Stimulated activated CD4-positive, alpha-beta T cell treated with anti-CD3 and anti-CD28 coated beads, Interleukin-12 subunit alpha, Interleukin-12 subunit beta, amount 100 ng/mL, for 4 hours (primary cell): ENCODE measurements around the gene FADS3.
A peak's percentile ranks its signal among the peaks of the same experiment; 100 is the strongest.
"Not testable (repeated sequence)": the region's sequence is repeated elsewhere in the genome, so short reads cannot be mapped to it uniquely, and the experiment has no call there.

Experiments used
- DNase-seq: peaks from one replicate; pipeline ENCODE4 v3.0.0-alpha.2; 2020

Gene FADS3

DNA sequence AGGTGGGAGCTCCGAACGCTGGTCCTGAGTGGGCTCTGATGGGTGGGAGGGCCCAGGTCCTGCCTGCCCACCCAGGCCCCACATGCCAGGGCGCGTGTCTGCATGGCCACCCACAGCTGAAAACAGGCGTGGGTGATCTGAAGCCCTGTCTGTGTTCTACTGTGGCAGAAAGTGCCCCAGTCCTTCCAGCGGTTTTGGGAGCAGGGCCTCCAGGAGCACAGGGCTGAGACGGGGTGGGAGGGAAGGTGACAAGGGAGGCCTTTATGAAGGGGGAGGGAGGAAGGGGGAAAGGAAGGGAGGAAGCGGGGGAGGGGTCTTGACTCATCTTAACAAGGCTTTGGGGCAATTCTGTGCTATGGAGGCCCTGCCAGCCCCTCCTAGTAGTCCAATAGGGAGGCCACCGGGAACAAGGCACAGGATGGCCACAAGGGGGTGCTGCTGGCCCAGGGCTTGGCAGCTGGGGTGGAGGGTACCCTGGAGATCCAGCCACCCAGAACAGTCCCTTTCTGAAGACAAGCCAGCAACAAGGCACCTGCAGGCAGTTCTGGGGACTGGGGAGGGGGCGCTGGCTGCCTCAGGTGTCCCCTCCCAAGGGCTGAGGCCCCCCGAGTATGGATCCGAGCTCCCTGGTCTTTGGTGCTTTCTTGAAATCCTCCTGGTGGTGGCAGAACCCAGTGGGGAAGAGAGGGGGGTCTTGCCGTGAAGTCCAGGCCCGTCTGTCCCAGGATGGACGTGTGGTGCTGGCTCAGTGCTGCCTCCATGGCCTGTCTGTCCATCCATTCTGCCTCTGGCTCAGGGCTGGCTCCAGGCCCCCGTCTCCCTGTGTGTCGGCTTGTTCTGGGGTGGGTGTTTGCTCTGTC is 6.3 kb upstream of the FADS3 start:
- DNase-seq: peak; percentile 76

DNA sequence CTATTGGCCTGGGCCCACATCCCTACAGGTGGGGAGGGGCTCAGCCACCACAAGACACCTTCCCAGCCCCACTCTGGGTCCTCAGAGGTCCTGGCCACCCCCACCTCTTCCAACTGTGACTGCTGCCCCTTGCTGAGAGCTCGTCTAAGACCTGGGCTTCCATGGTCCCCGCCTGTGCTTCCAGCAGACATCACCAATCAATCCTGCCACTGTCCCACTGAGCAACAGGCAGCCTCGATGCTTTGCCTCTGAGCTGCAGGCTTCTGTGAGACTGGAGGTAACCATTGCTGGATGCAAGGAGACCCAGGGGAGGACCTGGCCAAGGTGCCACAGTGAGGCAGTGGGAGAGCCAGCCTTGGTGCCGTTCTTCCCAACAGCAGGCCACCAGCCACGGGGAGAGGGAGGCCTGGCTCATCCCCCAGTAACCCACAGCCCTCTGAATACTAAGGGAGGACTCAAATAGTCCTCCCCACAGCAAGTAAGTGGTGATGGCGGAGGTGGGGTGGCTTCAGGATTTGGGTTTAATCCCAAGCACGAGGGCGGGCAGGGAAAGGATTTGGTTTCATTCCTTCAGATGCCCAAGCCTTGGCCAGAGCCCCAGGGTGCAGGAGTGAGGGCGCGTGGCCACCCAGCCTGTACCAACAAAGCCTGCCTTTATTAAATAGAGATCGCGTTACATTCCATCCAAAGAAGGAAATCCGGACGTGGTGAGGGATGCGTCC is 5.5 kb upstream of the FADS3 start:
- no peak for DNase-seq

DNA sequence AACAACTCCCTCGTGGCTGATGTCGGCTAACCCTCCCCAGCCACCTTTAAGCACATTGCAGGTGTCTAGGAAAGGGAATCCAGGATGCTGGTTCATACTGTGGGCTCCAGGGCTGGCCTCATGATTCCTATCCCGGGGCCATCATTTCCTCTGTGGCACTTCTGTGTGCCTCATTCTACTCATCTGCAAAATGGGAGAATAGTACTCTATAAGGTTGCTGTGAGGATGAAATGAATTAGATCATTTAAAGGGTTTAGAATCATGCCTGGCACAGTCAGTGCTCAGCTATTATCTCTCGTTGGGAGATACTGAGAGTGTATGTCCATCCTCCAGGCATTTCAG is 4.3 kb upstream of the FADS3 start:
- no peak for DNase-seq

DNA sequence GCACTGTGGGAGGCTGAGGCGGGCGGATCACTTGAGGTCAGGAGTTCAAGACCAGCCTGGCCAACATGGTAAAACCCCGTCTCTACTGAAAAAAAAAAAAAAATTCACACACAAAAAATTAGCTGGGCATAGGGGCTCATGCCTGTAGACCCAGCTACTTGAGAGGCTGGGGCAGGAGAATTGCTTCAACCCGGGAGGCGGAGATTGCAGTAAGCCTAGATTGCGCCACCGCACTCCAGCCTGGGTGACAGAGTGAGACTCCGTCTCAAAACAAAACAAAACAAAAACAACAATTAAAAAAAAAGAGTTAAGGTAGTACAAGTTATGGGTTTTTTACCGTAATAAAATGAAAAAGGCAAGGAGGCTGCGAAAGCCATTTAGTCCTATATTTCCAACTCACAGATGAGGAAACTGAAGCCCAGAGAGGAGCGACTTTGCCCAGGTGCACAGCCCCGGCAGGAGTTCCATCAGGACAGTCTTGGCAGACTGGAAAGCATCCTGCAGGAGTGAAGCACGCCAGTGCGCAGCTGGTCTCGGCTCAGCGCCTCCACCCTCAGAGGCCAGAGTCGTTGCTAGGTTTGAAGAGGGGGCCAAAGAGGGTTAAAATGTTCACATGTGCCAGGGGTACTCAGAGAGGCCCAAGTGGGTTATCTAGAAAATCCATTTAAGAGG is 3.8 kb upstream of the FADS3 start:
- no peak for DNase-seq

DNA sequence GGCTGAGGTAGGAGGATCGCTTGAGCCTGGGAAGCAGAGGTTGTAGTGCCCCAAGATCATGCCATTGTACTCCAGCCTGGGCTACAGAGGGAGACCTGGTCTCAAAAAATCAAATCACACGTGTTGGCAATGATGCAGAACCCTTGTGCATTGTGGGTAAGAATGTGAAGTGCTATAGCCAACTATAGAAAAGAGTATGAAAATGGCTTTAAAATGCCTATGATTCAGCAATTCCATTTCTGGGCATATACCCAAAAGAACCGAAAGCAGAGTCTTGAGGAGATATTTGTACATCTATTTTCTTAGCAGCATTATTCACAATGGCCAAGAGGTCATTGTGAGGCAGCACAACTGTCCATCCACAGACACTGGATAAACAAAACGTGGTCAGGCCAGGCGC is 2.6 kb upstream of the FADS3 start:
- no peak for DNase-seq

DNA sequence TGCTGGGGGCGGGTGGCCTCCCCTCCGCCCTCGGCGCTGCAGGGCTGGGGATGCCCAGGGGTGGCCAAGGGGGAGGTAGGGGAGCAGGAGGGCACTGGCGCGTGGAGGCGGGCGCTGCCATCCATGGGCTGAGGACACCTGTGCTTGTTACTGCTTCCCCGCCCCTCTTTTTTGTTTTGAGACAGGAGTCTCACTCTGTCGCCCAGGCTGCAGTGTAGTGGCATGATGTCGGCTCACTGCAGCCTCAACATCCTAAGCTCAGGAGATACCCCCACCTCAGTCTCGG is 683 bp upstream of the FADS3 start:
- no peak for DNase-seq

DNA sequence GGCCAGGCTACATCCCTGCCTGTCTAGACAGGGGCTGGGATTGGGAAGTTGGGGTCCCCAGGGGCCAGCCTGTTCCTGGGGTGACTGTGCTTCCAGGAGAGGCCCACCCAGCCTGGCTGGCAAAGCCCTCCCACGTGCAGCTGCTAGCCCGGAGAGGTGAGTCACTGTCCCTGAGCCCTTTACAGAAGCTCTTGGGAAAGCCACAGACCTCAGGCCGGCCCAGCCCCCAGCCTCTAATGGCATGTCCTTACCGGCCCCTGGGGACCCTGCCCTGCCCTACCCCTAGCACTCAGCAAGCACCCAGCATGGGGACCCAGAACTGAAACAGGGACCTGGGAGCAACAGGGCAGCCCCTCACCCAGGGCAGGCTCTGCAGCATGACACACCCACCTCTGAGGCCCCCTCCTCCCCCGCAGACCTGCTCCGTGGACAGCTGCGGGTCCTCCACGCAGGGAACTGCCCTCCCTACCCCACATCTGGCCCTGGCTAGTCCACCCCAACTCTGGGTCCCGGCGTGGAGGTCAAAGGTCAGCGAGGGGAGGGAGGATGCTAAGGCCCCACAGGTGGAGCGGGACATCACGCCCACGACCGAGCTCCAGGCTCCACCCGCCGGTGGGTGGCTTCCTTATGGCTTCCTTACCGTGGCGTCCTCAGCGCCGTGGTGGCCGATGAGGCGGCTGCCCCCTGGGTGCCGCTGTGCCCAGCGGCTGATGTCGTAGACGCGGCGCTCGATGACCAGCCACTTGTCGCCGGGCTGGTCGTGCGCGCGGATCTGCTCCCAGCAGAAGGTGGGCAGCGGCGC is 615 bp downstream of the FADS3 start:
- DNase-seq: no peak

DNA sequence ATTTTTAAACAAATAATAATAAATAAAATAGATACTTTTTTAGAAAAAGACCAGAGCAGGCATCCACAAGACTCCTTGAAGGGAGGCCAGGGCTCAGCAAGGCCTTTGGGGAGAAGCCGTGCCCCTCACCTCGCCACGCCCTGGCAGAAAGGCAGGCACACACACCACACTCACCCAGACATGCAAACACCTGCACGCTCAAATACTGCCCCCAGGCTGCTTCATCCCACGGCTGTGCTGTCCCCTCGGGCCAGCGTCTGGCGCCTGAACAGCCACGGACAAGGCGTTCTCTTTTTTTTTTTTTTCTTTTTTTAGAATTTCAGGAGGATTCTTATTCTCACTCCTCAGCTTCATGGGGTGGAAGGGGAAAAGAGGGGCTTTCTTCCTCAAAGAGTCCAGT is 1.5 kb downstream of the FADS3 start:
- no peak for DNase-seq

DNA sequence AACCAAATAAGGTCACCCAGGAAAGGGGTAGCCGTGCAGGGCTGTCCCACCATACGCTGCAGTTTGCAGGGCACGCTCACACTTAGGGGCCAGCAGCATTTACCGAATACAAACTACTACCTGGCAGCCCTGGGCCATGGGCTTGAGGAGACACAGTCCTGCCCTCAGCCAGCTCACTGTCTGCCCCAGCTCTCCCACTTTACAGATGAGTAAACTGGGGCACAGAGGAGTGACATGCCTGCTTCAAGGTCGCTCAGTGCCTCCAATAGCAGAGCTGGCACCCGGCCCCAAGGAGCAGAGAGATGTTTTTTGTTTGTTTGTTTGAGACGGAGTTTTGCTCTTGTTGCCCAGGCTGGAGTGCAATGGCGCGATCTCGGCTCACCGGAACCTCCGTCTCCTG is 2.8 kb downstream of the FADS3 start:
- no peak for DNase-seq

DNA sequence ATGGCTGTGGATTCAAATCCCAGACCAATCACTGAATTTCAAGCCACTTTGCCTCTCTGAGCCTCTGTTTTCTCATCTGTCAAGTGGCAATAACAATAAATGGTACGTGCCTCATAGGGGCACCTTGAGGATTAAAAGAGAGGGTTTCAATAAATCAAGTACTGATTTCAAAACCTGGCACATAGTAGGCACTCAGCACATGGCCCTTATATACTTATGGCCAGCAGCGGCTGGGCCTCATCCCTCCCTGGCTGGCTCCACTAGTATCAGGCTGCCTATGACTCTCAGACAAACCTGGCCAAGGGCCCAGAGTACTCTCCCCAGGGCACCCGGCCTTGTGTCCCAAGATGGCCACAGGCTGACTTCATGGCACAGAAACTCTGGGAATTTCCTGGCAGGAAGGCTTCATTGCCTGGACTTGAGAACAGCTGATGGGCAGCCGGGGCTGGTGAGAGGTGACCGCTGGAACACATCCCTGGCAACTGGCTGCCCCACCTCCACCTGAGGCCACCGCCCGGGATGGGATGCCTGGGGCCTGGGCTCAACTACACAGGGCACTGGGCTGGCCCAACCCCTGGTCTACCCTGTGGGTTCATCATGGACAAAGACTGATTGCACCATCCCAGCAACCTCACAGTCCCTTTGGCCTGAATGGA is 3.4 kb downstream of the FADS3 start:
- no peak for DNase-seq

DNA sequence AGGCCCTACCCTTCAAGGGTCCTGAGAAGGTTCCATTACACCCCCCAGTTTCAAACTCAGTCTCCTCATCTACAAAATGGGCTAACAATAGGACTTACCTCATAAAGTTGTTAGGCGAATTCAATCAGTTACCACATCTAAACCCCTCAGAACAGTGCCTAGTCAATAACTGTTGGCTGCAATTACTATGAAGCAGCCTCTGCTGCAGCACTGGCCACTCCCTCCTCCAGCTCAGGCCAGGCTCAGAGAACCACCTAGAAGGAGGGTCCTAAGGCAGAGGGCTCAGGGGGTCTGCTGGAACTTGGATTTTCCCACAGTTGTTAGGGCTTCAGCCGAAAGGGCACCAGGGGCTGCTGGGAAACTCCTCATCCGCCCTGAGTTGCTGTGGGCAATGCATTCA is 4.7 kb downstream of the FADS3 start:
- no peak for DNase-seq

DNA sequence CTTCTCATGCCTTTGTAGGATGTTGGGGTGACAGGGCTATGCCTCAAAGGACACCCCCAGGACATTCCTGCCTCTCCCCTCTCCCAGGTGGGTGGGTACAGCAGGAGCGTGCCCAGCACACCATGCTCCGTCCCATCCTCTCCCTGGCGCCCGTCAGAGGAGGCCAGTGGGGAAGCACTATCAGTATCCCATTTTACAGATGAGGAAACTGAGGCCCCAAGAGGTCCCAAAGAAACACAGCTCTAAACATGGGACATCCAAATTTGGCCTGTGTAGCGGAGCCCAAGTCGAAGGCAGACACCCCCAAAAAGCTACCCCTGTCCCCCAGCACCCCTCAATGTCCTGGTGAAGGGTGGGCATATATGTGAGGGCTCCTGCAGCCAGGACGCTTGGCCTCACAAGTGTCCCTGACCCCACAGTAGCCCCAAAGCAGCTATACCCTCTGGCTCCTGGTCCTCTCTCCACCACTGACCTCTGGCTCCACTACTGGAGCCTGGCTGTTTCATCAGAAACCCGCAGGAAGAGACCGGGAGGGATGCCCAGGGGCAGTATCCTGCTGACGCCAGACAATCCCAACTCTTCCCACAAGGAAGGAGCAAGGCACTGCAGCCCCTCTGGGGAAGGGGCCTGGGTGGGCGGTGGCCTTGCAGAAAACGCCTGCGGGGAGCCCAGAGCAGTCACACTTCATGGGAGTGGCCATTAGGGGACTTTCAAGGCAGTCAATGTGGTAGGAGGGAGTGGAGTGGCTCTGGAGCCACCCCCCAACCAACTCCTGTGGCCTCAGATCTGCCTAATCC is 5.4 kb downstream of the FADS3 start:
- no peak for DNase-seq

DNA sequence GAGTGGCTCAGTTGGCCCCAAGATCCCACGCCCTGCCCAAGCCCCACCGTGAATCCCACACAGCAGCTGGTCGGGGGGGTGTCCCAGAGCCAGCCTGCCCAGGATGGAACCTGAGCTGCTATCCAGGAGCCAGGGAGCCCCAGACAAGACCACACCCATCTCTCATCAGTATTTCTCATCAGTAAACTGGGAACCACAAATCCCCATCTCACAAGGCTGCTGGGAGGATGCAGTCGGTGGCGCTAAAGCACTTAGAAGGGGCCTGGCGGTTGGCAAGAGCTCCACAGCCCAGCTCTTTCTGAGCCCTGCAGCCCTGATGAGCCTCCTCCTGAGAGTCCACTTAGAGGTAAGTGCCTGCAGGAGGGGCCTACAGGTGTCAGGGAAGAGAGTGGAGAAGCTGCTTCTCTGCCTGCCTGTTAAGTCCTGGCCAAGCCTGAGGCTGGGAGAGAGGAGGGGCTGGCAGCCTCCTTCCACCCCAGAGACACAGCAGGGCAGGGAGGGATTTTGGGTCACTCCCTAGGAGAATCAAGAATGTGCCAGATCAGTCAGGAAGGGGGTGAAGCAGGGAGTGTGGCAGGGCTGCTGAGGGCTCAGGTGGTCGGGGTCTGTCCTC is 6.1 kb downstream of the FADS3 start:
- DNase-seq: no peak

DNA sequence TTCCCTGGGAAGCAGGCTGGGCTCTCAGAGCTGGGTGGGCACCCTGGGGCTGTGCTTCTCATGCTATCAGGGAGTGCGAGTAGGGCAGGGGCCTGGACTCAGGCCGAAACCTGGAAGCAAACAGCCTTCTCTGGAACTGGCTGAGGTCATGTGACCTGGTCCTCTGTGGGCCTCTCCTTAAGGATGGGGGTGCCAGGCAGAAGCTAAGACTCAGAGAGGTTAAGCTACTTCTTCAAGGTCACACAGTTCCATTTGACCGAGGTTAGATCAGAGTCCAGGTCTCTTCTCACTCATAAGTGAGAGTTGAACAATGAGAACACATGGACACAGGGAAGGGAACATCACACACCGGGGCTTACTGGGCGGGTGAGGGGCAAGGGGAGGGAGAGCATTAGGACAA is 7.4 kb downstream of the FADS3 start:
- DNase-seq: no peak

DNA sequence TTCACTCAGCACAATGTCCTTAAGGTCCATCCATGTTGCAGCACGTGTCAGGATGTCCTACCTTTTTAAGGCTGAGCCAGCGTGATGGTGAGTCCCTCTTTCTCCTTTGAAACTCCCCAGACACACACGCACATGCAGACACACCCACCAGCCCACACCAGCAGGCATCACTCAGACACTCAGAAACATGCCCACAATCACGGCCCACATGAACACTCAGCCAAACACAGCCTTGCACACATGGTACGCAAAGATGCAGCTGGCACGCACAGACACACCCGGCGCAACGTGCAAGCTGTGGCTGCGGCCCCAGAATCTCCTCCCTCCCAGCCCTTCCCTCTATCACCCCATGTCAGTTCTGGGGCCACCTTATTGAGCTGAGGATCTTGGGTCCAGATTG is 8.0 kb downstream of the FADS3 start:
- DNase-seq: no peak

DNA sequence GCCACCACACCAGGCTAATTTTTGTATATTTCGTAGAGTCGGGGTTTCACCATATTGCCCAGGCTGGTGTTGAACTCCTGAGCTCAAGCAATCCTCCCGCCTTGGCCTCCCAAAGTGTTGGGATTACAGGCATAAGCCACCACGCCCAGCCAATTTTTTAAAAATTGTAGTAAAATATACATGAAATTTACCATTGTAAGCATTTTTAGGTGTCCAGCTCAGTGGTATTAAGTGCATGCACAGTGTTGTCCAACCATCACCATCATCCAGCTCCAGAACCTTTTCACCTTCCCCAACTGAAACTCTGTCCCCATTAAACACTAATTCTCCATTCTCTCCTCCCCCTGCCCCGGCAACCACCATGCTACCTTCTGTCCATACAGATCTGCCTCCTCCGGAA is 8.5 kb downstream of the FADS3 start:
- no peak for DNase-seq

DNA sequence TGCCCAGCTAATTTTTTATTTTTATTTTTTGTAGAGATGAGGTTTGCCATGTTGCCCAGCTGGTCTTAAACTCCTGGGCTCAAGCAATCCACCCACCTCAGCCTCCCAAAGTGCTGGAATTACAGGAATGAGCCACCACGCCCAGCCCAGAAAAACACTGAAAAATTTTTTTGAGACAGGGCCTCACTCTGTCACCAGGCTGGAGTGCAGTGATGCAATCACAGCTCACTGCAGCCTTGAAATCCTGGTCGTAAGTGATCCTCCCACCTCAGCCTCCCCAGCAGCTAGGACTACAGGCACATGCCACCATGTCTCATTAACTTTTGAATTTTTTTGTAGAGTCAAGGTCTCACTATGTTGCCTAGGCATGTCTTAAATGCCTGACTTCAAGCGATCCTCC is 9.1 kb downstream of the FADS3 start:
- not testable (repeated sequence) for DNase-seq

DNA sequence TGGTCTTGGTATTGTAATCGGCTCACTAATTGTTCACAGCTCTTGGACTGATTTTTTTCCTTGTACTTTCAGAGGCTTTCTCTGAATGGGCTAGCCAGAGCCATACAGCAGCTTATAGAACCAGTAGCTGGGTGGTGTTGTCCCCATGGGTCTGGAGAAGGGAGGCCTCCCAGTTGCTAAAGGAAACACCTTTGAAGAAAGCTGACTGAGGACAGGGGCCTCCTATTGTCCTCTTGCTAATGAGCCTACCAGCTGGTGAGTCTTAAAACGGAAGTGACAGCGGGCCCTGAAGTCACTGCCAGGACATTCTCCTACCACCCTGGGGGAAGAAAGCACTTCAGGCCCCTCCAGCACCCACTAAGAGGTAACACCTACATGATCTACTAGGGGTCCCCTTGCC is 9.9 kb downstream of the FADS3 start:
- no peak for DNase-seq

DNA sequence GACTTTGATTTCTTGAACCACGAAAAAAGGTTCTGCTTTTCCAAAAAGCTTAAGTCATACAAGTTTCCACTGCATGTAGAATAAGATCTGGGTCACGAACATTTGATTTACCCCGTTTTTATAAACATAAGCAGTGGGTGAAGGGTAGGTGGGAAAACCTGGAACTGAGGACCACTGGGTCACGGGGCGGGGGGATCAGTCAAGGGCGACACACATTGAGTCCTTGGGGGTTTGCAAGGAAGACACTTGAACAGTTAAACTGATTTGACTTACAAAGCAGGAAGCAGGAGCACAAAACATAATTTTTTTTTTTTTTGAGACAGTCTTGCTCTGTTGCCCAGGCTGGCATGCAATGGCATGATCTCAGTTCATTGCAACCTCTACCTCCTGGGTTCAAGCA is 10.9 kb downstream of the FADS3 start:
- DNase-seq: no peak

DNA sequence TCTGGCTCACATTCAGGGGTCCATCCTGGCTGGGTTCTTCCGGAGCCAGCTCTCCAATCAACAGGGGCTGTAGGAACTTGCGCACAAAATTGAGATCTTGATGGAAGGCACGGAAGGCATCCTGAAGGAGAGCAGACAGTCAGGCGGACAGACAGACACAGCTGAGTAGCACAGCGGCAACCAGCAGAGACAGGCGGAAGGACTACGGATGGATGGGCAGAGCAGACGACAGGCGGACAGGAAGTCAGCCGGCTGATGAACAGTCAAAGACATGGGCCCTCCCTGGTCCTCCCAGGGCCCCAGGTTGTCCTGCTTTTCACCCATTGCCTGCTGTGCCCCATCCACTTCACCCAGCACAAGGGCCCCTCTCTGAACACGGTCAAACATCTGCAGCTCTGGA is 11.3 kb downstream of the FADS3 start:
- DNase-seq: no peak

DNA sequence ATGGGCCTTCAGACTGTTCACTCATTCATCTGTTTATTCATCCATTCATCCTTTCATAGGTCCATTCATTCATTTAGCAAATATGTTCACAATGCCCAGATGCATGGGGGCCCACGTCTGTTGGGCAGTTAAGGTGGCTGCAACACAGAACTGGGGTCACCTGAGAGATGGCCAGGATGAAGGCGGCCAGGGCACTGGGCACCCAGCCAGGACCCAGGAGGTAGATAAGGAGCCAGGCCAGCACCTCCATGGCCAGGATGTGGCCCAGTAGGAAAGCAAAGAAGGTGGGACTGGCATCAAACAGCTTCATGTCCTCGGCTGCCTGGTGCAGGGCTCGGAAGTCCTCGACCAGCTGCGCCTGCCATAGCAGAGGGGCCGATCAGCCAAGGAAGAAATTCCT is 12.2 kb downstream of the FADS3 start:
- DNase-seq: no peak

DNA sequence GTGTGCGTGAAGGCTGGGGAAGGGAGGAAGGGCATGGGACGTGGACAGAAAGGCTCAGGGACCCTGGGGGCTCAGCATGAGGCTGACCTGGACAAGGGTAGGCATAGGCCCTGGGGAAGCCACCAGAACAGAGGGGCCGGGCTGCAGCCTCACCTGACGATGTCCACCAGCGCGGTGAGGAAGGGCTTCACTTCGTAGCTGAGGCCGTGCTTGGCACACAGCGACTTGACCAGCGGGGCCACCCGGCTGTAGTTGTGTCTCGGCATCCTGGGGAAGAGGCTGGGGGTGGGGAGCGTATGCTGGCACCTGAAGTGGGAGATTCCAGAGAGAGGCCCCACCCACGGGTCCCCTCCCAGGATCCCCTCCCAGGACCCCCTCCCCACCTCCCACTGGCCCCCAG is 15.6 kb downstream of the FADS3 start:
- no peak for DNase-seq
